Gastroesophageal sphincter (tissue), 4 donors: ENCODE results near the gene CLASP2. TPM values are rescaled to one million over a fixed set of nuclear protein-coding genes. Genes with fewer than 3 reads are reported as not detected.

Experiments
- ATAC-seq: fragments of 150-250 bp; one replicate; pipeline ENCODE4 v1.9.1; 2016; ENCODE audit warnings: mild to moderate bottlenecking, moderate library complexity
- H3K27ac ChIP-seq, 4 donors: fragments of 200-600 bp; sonication (generic) in 3 of 4; 1 replicate in 3 of 4; 2 replicates in 1 of 4; pipeline ENCODE4 v1.5.1; 2016 to 2019
- H3K27me3 ChIP-seq: fragments of 200-600 bp; sonication (generic); one replicate; pipeline ENCODE4 v1.5.1; 2019
- H3K36me3 ChIP-seq, 2 donors: fragments of 200-600 bp; sonication (generic); one replicate each; pipeline ENCODE4 v1.5.1; 2019; ENCODE audit warnings: control low read depth in 1 of 2
- H3K4me1 ChIP-seq, 3 donors: fragments of 200-600 bp; sonication (generic); 1 replicate in 2 of 3; 2 replicates in 1 of 3; pipeline ENCODE4 v1.5.1; 2016 to 2019; ENCODE audit warnings: control low read depth in 2 of 3
- H3K4me3 ChIP-seq, 2 donors: fragments of 200-600 bp; sonication (generic); one replicate each; pipeline ENCODE4 v1.5.1; 2019; ENCODE audit warnings: mild to moderate bottlenecking in 1 of 2, moderate library complexity in 1 of 2
- H3K9me3 ChIP-seq, 3 donors: fragments of 200-600 bp; sonication (generic); one replicate each; pipeline ENCODE4 v1.5.1; 2017 to 2019; ENCODE audit warnings: control low read depth in 2 of 3
- EP300 ChIP-seq: sonication (generic); formaldehyde crosslinking; IDR thresholded peaks from one replicate; pipeline ENCODE4 v1.6.1; 2017; ENCODE audit warnings: antibody characterized with exemption, mild to moderate bottlenecking
- POLR2A ChIP-seq, 2 donors: fragments of 450-650 bp; IDR thresholded peaks; one replicate each; pipeline ENCODE4 v1.6.1; 2017; ENCODE audit warnings: antibody characterized with exemption in 2 of 2, mild to moderate bottlenecking in 2 of 2, moderate library complexity in 1 of 2
- POLR2AphosphoS5 ChIP-seq: sonication (generic); formaldehyde crosslinking; IDR thresholded peaks from one replicate; pipeline ENCODE4 v1.6.1; 2017; ENCODE audit warnings: antibody characterized with exemption
- WGBS, 2 donors: methylation state at CpG; one replicate each; pipeline ENCODE4 v1.1.5; 2018; ENCODE audit warnings: low coverage in 1 of 2; 5-methylcytosine and 5-hydroxymethylcytosine counted together
- total RNA-seq, 4 donors: library from RNA; depleted of rRNA; stranded (reverse); fragments of >200 nt; gene quantifications; one replicate each; pipeline ENCODE4 v1.1.0, GENCODE V29; 2016
- TF ChIP-seq, protein P1 (sequence below), 4 experiments: fragments of 200-600 bp in 2 of 4; fragments of 450-650 bp in 2 of 4; sonication (generic) in 1 of 4; IDR thresholded peaks; one replicate each; pipeline ENCODE4 v1.5.1; 2017 to 2019; ENCODE audit warnings: antibody characterized with exemption in 4 of 4, mild to moderate bottlenecking in 2 of 4, moderate library complexity in 2 of 4

The CLASP2 gene
- total RNA-seq, 4 donors from 2014 or later, result 45.3 to 90.7 (median 54.1) TPM

DNA sequence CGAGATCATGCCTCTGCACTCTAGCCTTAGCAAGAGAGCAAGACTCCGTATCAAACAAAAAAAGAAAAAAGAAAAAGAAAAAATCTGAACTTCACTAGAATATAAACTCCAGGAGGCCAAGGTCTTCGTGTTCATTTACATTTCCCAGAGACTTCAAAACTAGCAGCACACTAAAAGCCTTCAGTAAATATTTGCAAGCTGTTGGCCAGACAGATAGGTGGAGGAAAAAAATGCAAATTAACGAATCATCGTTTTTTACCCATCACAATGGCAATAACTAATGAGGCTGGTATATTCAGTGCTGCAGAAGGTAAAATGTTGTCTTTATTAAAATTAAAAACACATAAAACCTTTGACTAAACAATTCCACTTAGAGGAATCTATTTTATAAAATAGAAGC, 80.6 kb downstream of the CLASP2 start:
- Histone ChIP-seq H3K27me3 (no peaks in the 10 kb centered on the region), H3K4me3 (no peak overlapping the region), H3K36me3 (peaks cover 0 to 24% of the 10 kb centered on the region in 2 donors), H3K27ac (no peak overlapping the region), H3K9me3 (no peaks in the 10 kb centered on the region), H3K4me1 (peaks cover 0 to 10% (median 0%) of the 10 kb centered on the region in 3 donors)
- 70 to 86% methylated on average over 4 of the region's 5 CpGs for whole genome bisulfite sequencing, 2 donors
- no peak for TF ChIP-seq POLR2AphosphoS5
- TF ChIP-seq, protein P1, sequence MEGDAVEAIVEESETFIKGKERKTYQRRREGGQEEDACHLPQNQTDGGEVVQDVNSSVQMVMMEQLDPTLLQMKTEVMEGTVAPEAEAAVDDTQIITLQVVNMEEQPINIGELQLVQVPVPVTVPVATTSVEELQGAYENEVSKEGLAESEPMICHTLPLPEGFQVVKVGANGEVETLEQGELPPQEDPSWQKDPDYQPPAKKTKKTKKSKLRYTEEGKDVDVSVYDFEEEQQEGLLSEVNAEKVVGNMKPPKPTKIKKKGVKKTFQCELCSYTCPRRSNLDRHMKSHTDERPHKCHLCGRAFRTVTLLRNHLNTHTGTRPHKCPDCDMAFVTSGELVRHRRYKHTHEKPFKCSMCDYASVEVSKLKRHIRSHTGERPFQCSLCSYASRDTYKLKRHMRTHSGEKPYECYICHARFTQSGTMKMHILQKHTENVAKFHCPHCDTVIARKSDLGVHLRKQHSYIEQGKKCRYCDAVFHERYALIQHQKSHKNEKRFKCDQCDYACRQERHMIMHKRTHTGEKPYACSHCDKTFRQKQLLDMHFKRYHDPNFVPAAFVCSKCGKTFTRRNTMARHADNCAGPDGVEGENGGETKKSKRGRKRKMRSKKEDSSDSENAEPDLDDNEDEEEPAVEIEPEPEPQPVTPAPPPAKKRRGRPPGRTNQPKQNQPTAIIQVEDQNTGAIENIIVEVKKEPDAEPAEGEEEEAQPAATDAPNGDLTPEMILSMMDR (IDR thresholded peaks at IDR 0.05), result no peak
- no peak for TF ChIP-seq EP300
- TF ChIP-seq POLR2A (IDR thresholded peaks at IDR 0.05), result no peak
- no peak for ATAC-seq

DNA sequence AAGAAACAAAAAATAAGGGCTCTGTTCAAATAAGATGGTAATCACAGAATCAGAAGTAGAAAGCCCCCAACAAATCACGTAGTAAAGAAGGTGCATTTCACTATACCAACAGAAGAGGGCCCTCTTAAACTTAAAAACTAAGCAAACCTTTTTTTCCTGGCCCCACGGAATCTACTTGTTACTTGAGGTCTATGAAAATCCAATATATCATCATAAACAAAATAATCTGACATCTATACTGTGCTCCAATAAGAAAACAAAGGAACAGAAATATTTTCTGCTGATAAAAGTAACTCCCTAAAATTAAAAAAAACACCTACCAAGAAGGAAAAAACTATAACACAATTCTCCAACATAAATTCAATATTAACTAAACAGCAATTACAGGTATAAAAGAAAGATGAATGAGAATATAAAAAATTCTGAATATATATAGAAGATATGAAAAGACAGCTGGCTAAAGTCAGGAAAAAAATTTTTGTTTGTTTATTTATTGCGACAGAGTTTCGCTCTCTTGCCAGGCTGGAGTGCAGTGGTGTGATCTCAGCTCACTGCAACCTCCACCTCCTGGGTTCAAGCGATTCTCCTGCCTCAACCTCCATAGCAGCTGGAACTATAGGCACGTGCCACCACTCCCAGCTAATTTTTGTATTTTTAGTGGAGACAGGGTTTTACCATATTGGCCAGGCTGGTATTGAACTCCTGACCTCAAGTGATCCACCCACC, 81.8 kb downstream of the CLASP2 start:
- peaks cover 0 to 10% (median 0%) of the 10 kb centered on the region in 3 donors for H3K4me1 ChIP-seq
- WGBS, 2 donors, result 41 to 43% methylated on average over 6 of the region's 6 CpGs
- H3K27me3 ChIP-seq, result no peaks in the 10 kb centered on the region
- no peak for ATAC-seq
- TF ChIP-seq POLR2A (IDR thresholded peaks at IDR 0.05), result no peak
- TF ChIP-seq, protein P1 (IDR thresholded peaks at IDR 0.05), result peak; percentile 50 to 72 (median 69)
- peak overlapping the region in 1 of 4 donors; percentile 13 for H3K27ac ChIP-seq
- peaks cover 0 to 28% of the 10 kb centered on the region in 2 donors for H3K36me3 ChIP-seq
- H3K9me3 ChIP-seq, result no peaks in the 10 kb centered on the region
- no peak overlapping the region for H3K4me3 ChIP-seq

DNA sequence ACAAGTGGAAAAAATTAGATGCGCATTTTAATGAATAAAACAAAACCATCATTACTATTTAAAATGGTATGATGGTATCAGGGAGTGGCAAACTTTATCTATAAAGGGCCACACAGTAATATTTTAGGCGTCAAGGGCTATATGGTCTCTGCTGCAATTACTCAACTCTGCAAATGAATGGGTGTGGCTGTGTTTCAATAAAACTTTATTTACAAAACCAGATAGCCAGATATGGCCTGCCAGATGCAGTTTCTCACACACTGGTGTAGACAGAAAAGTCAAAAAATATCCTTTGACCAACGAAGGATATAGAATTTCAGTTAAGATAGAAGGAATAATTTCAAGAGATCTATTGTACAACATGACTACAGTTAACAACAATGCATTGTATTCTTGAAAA, 83.8 kb downstream of the CLASP2 start:
- no peaks in the 10 kb centered on the region for H3K27me3 ChIP-seq
- ATAC-seq, result no peak
- WGBS, 2 donors, result 84% methylated on average over 3 of the region's 3 CpGs
- TF ChIP-seq POLR2AphosphoS5 (no peak), POLR2A (IDR thresholded peaks at IDR 0.05) (no peak), EP300 (no peak)
- TF ChIP-seq, protein P1 (IDR thresholded peaks at IDR 0.05), result no peak
- peaks cover 0 to 39% of the 10 kb centered on the region in 2 donors for H3K36me3 ChIP-seq
- no peak overlapping the region for H3K4me3 ChIP-seq
- no peaks in the 10 kb centered on the region for H3K9me3 ChIP-seq
- H3K27ac ChIP-seq, result no peak overlapping the region
- H3K4me1 ChIP-seq, result peaks cover 0 to 10% (median 0%) of the 10 kb centered on the region in 3 donors

DNA sequence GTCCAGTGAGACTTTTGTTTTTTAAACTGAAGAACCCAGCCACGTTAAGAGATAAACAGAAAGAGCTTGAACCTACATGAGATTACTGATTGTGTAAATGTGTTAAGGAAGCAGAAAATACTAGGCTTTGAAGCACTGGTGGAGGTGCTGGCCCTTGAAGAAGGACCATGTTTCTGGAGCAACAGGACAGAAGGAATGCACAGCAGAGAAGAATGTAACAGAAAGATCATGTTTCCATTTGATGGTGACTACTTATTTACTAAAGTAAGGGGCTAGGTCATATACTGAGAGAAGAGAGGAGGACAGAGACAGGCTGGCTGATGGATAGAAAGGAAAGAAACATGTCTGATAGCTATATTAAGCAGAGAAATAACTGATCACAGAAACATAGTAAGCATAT, 88.8 kb downstream of the CLASP2 start:
- H3K36me3 ChIP-seq, result peaks cover 0 to 49% of the 10 kb centered on the region in 2 donors
- no peaks in the 10 kb centered on the region for H3K27me3 ChIP-seq
- H3K27ac ChIP-seq, result no peak overlapping the region
- 9 to 64% methylated on average over 1 of the region's 1 CpG for WGBS, 2 donors
- no peak for TF ChIP-seq POLR2A (IDR thresholded peaks at IDR 0.05)
- TF ChIP-seq, protein P1 (IDR thresholded peaks at IDR 0.05), result no peak
- TF ChIP-seq EP300, result no peak
- no peak for TF ChIP-seq POLR2AphosphoS5
- no peak for ATAC-seq
- H3K9me3 ChIP-seq, result no peaks in the 10 kb centered on the region
- H3K4me1 ChIP-seq, result no peaks in the 10 kb centered on the region
- H3K4me3 ChIP-seq, result no peak overlapping the region

DNA sequence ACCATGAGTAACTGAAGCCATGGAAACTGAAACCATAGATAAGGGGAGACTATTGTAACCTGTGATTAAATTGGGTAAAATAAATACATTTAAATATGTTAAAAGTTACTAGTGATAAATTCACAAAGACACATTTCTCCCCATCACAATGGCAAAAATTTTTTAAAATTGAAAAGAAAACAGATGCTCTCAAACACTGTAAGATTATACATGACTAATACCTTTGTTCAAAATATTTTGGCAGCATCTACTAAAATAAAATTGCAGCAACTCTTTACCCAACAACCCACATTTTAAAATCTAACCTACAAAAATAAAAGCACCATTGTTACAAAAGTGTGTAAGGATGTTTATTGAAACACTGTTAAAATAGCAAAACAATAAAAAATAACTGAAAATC, 93.3 kb downstream of the CLASP2 start:
- TF ChIP-seq EP300 (no peak), POLR2A (IDR thresholded peaks at IDR 0.05) (no peak), POLR2AphosphoS5 (no peak)
- TF ChIP-seq, protein P1 (IDR thresholded peaks at IDR 0.05), result no peak
- ATAC-seq, result no peak

More for the DNA sequence above, 93.3 kb downstream of the CLASP2 start:
- H3K9me3 ChIP-seq, result no peaks in the 10 kb centered on the region
- H3K27ac ChIP-seq, result no peak overlapping the region
- H3K36me3 ChIP-seq, result peaks cover 0 to 49% of the 10 kb centered on the region in 2 donors
- H3K4me1 ChIP-seq, result no peaks in the 10 kb centered on the region
- no peak overlapping the region for H3K4me3 ChIP-seq
- no peaks in the 10 kb centered on the region for H3K27me3 ChIP-seq
